Iris pigment epithelial cell (primary cell): ENCODE measurements around the gene DVL1.
"Not testable (repeated sequence)": the region's sequence is repeated elsewhere in the genome, so short reads cannot be mapped to it uniquely, and the experiment has no call there.

ENCODE experiments used
- DNase-seq: peaks from one replicate; pipeline ENCODE4 v3.0.0-alpha.2; 2011; ENCODE audit warnings: low read depth

The DVL1 gene

DNA sequence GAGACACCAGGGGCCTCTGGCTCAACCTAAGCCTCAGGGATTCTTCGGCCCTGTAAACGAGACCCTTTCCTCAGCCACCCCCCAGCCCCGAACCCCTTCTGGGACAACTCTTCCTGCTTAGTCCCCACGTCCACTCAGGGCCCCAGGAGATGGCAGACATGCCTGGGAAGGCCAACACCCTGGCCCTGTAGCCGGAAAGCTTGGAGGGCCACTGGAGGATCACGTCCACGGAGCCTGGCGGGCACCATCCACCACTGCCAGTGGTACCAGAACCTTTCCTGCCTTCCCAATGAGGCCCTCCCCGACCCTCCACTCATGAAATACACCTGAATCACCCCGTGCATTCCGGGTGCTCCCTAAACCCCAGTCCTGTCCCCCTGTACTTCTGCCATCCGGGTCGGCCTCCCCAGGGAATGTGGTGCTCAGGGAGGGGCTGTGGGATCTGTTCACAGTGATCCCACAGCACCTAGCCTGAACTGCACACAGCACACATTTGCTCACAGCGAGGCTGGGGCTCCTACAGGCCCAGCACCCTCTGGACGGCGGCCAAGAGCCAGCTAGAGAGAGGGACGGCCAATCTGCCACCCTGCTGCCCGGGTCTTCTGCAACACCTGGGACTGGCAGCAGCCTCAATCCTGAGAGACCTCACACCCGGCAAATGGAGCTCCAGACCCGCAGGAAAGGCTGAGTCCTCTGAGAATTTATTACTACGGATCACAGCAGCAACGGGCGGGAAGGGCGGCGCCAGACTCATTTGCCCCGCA, 24.0 kb upstream of the DVL1 start:
- no peak for DNase-seq

- no peak for DNase-seq
Measured at GRCh38 chr1:1371746-1372711, 22.8 kb upstream of the DVL1 start.

DNA sequence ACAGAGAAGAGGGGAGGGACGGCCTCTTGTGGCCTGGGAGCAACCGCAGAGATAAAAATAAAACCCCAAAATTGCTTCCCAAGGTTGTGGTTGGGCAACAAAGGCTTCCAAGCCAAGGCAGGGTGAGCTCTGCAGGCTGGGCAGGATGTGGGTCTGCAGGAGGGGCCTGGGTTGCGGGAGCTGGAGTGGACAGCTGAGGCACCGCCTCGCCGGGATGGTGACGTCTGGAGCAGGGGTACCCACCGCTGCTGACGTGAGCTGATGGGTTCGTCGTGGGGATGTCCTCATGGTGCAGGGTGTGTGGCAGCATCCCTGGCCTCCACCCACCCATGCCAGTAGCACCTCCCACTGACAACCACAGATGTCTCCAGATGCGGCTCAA, 22.1 kb upstream of the DVL1 start:
- no peak for DNase-seq

DNA sequence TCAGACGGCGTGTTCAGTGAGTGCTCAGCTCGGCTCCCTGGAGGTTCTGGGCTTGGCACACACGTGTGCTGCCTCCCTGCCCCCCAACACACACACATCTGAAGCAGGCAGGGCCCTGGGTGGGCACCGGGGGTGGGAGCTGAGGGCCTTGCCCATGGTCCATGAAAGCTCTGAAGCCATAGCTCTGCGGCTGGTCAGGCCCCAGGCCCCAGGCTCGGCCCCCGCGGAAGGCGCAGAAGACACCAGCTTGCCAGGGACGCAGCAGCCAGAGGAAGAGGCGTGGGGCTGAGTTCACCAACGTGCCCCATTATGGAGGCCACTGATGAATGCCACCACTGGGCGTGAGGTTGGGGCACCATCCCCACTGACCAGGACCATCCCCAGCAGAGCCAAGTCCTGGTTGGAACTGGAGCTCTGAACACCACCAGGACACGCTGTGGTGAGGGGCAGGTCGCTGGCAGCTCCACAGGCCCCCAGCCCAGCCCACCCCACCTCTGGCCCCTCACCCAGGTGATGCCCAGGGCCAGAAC, 21.6 kb upstream of the DVL1 start:
- DNase-seq: no peak

DNA sequence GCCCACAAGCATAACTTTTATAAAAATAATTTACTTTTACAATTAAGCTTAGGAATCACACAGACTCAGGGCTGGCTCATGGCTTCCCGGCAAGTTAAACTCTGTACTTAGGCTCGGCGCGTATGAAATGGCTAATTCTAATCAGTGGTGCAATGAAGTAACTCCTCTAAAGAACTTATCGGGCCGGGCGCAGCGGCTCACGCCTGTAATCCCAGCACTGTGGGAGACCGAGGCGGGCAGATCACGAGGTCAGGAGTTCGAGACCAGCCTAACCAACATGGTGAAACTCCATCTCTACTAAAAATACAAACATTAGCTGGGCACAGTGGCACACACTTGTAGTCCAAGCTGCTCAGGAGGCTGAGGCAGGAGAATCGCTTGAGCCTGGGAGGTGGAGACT, 20.9 kb upstream of the DVL1 start:
- DNase-seq: not testable (repeated sequence)

- no peak for DNase-seq
Measured at GRCh38 chr1:1367315-1367714, 18.1 kb upstream of the DVL1 start.

DNA sequence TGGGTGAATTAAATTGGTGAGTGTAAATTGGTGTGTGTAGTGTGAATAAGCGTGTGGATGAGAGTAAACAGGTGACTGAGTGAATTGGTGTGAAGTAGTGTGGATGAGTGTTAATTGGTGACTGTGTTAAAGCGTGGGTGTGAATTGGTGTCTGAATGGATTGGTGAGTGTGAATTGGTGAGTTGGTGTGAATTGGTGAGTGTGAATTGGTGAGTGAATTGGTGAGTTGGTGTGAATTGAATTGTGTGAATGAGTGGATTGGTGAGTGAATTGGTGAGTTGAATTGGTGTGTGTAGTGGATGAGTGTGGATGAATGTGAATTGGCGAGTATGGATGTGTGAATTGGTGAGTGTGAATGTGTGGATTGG, 17.5 kb upstream of the DVL1 start:
- DNase-seq: no peak

- no peak for DNase-seq
Measured at GRCh38 chr1:1365875-1366698, 16.9 kb upstream of the DVL1 start.

- DNase-seq: no peak
Measured at GRCh38 chr1:1364266-1364665, 15.0 kb upstream of the DVL1 start.

- DNase-seq: peak; percentile 88
Measured at GRCh38 chr1:1361982-1362423, 12.8 kb upstream of the DVL1 start.

GRCh38 chr1:1361233-1361981, 12.2 kb upstream of the DVL1 start:
- no peak for DNase-seq

- DNase-seq: peak; percentile 94
Measured at GRCh38 chr1:1360506-1361169, 11.4 kb upstream of the DVL1 start.

GRCh38 chr1:1359664-1360468, 10.6 kb upstream of the DVL1 start:
- no peak for DNase-seq

DNA sequence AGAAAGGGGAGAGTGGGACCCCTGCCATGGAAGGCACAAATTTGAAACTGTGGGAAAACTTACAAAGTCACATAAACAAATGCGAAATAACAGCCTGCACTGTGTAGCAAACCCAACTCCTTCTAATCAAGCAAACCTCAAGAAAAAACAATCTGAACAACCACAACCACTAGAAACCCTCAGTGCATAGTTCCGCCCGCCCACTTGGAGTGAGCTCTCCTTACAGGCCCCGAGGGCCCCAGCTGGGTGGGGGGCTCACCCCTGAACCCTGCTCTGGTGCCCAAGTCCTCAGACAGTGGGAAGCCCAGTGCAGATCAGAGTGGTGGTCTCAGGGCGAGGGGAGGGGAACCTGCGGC, 10.1 kb upstream of the DVL1 start:
- DNase-seq: peak; percentile 79

- peak; percentile 63 for DNase-seq
Measured at GRCh38 chr1:1358433-1359271, 9.4 kb upstream of the DVL1 start, which contains the start of gene MXRA8. Gene MXRA8 (minus strand): TSS chr1:1358555. CDS start chr1:1358504, 51 bp downstream.

DNA sequence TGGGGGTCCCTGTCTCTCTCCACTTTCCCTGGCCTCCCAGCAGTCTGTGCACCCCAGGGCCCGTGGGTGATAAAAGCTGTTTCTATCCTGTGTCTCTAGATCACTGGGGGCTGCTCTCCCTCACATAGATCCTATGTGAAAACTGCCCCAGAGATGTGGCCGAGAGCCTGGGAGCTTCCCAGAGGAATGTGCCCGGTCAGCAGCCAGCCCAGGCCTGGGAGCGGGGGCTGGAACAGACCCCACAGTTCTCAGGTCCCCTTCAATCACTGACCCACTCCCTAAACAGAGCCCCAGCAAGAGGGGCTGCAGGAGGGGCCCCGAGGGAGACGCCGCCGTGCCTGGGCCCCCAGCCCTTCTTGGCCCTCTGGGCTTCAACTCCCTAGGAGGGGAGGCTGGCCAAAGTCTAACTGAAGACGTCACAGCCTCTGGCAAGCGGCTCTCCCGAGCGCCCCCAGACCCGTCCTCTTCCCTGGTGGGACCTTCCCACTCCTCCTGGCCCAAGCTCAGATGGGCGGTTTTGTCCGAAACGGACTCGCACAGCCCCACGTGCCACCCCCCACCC, 8.7 kb upstream of the DVL1 start:
- DNase-seq: no peak

DNA sequence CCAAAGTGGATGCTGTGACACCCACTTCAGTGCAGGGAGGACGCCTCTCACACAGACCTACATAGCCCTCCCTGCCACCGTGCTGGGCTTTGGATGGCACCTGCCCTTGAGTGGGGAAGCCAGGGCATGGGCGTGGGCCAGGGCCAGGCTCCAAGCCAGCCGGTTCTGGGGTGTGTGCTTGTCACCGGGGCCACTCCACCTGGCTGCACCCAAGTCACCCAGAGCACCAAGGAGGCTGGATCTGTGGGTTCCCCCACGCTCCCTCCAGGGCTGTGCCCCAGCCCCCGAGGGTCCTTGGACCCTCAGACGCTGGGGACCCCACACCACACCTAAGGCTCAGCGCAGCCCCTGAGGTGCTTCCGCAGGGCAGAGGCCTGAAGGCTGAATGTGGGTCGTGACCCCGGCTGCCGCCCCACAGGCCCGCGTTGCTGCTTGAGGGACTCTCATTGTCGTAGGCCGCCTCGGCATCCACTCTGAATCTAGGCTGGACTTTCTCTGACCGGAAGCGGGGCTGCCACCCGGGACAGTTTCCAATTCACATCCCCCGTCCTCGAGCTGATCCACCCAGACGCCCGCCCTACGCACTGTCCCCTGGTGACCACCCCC, 7.7 kb upstream of the DVL1 start:
- DNase-seq: no peak

DNA sequence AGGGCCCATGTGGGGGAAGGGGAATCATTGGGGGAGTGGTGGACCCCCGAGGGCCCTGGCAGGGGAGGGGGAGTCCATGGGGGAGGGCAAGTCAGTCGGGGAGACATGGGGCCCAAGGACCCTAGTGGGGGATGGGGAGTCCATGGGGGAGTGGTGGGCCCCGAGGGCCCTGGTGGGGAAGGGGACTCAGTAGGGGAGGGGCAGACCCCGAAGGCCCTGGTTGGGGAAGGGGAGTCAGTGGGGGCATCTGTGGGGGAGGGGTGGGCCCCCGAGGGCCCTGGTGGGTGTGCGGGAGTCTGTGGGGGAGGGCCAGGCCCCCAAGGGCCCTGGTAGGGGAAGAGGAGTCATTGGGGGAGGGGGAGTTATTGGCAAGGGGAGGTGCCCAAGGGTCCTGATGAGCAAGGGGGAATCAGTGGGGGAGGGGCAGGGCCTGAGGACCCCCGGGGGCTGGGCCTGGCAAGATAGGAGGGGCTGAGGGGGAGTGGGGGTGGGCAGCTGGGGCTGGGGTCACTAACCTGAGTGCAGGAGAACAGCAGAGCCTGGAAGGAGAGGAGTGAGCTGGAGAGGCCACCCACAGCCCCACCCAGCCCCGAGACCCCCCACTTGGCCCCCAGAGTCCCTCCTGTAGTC, 7.1 kb upstream of the DVL1 start:
- DNase-seq: no peak
